NCI-H524 (cell line): ENCODE data around the gene RWDD3.

ENCODE experiments used
- DNase-seq, 2 experiments: peaks; one replicate each; lab custom pipeline; 2025; lab: John Stamatoyannopoulos, UW

The RWDD3 gene

DNA sequence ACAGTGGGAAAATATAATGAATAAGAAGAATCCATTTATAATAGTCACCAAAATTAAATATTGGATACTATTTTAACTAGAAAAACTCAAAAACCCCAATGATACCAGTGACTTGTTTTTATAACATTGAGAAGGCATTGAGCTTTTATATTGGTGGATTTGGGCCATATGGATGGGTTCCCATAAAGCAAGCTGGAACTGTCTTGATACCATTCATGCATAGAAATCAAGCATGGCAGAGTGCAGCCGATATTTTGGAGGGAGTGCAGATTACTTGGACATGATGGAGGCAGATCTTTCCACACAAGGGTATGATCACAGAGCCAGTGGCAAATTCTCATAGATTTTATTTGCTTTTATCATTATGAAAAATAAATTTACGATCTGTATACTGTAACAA, 3.8 kb upstream of the RWDD3 start:
- DNase-seq, result no peak

DNA sequence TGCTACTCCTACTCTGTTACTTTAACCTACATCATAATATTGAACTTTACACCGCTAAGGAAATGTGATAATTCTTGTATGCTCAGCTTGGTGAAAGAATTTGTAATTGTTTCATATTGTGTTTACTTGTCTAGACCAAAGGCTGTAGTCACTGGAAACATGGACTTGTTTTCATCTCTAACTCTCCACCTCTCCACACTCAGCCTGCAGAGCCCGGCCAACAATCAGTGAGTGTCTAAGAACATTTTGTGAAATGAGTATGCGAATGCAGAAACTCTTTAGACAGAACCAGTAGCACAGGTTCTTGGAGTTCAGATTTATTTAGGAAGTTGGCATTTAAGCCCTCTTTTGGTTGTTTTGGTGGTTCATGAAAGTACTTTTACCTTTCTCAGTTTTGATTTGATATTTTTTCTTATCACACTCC, 3.2 kb upstream of the RWDD3 start:
- no peak for DNase-seq

DNA sequence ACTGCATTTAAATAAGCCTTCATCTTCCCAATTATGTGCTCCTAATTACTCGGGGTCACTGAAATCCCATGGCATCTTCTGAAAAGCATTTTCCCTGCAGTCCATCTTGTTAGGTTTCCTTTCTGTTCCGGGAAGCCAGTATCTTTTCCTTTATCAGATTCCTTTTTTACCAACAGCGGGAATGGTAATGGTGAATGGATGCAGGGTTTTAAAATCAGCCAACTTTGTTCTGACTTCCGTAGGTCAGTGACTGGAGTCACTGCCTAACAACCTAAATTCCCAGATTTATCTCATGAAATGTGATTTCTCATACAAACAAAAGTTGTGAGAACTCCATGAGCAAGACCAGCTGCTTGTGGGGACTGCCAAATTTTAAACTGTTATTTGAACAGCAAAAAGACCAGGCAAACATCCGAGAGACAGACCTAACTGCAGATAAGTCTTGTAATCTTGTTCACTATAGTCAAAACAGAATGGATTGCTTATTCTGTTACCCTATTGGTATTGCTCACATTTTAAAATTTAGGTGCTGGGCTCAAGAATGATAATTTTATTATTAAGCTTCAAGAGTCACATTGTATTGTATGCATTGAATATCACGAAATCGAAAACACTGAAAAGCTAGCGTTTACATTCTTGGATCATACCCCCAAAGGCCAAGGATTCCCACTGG, 1.2 kb upstream of the RWDD3 start:
- no peak for DNase-seq

DNA sequence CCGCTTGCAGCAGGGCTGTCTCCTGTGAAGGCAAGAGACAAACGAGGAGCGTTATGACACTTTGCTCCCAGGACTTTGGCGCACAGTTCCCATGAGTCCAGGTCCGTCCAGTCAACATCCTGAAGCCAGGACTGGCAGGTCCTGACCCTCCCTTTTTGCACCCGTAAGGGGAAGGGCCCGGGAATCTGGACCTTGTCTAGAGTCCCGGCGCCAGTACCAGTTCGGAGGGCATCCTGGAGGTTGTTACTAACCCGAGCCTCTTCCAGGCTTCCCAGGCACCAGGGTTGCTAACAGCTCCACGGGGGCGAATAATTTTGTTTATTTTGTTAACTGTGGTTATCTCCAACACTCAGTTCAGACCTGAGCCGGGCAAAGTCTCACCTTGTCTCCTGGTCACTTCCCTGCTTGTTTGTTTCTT, 682 bp upstream of the RWDD3 start:
- peak in 1 of 2 experiments; percentile 3 for DNase-seq

DNA sequence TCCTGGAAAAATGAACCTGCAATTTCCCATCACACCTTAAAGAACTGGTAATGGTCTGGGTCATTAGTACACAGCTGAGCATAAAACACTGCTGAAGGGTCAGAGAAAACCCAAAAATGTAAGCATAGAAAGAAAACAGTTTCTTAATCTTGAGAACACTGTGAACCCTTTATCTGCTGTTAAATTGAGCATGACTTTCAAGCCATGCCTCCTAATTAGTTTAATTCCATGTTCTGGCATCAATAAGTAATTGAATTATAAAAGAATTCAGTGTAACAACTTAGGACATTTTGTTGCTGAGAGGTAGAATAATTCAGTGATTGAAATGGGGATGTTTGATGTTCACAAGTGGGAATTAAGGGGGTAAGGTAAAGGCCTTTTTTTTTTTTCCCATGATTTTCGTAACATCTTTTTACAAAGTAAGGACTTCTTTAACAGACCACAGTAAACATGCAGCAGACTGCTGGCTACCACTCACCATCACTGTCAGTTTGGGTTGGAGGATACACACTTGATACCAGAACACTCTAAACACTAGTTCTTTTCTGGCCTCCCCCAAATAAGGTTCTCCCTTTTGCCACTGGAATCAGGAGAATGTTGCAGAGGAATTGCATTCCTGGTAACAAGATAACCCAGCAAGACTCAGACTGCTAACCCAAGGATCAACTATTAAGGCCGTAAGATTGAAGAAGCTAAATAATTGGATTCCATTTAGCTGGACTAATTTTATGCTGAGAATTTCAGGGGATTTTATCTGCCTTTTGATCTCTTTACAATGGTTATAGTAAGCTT, 3.0 kb downstream of the RWDD3 start:
- no peak for DNase-seq

DNA sequence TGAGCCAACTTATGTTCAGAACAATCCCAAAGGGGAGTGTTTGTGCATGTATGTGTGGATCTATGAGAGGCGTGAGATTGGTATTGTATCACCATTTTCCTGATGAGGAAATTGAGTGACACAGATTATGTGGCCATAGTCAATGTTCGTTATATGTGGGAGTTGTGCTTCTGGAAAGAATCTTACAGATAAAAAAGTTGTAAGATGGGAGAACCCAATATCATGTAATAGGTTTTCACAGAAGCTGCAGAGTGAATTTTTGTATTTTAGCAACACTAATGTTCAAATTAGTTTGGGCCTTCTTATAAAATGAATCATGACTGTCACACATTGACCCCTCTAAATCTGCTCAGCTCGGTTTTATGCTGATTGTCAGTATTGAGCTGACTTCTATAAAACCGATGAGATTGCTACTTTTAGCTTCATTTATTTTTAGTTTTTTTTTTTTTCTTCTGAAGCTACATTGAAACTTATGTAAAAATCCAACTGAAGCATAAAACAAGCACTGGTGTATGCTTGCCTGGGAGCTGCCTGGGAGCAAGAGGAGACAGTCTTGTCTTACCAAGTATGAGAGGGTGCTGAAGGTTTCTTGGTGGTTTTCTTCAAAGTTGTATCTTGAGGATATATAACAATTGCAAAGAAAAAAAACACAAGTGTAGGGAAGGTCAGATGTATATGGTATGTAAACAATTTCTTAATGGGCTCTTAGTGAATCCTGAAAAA, 4.1 kb downstream of the RWDD3 start:
- no peak for DNase-seq

DNA sequence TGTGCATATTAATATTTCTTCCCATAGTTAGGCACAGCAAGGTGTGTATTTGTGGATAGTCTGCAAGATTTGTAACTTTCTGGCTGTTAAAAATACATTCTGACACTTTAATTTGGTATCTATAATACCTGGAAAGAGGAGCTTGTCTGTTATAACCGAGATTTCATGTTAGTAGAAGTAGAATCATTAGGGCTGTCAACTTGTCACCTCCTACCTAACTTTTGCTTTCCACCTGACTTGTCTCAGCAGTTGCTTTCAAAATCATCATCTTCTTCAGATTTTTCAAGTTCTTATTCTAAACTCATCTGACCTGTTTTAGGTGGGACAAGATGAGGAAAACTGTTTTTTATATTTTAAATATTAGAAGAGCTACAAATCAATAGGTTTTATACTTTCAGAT, 11.0 kb downstream of the RWDD3 start:
- no peak for DNase-seq

DNA sequence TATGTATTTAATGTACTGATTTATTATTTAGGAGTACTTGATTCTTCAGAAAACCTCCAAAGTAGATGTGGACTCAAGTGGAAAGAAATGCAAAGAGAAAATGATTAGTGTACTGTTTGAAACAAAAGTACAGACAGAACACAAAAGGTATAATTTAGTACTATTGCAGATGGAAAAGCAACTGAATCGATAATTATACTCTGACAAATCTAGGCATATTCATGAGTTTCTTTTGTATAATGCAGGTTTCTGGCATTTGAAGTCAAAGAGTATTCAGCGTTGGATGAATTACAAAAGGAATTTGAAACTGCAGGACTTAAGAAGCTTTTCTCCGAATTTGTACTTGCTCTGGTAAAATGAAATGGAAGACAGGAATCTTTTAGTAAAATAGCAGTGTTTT, 12.5 kb downstream of the RWDD3 start:
- DNase-seq, result no peak

DNA sequence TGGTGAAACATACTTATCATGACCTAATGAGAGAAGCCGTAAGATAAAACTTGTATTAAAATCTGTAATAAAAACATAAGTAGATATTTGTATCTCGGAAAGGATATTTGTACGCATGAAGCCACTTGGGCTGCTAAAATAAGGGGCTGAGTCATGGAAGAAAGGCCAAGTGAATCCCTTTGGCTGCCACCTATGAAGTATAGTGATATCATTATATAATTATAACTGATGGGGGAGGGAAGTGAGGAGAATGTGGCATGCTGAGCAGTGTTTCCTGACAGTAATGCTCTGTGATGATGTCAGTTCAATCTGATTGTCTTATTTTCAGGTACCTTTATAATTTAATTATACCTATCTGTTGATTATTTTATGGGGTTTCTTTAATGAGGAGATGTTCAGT, 13.6 kb downstream of the RWDD3 start:
- DNase-seq, result no peak

DNA sequence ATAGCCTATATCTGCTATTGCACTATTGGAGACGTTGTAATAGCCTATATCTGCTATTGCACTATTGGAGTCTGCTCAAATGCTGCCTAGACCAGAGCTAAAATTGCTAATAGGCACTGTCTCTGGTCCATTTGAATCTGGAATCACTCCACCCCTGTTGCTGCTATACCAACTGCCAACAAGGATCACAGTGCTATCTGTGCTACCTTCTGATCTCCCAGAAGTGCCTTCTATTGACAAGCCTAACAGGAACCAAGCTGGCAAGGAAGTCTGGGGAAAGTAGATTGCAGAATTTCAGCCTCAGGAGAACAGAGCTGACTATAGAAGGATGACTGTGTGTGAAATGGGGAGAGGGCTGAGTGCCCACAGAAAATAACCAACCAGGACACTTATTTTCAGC, 15.9 kb downstream of the RWDD3 start:
- no peak for DNase-seq

DNA sequence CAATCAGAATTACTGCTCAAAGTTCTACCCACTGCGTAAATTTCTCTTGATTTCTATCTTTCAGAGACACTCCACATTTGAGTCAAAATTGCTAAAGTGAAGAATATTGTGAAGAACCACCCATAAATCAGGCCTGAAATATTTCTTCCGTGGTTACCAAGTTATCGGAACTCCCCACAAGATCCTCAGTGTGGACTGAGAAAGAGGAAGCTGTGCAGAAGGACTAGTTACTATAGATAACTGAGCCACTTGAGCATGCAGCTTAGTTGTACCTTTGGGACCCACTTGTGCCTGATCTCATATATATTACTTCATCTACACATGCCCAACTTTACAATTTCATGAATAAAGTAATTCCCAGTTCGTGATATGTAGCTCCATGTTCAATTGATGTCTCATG, 18.4 kb downstream of the RWDD3 start:
- DNase-seq, result no peak

DNA sequence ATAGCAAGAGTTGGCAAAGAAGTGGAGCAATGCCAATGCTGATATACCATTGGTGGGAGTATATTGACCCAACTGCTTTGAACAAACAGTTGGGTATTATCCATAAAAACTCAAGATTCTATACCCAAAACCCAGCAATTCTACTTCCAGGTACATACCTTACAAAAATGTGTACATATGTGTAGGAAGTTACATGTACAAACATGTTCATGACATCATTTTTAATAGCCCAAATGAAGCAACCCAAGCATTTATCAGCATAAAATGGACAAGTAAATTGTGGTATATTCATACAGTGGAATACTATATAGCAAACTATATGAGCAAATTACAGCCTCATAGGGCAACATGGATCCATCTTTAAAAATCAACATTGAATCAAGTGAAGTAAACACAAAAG, 20.9 kb downstream of the RWDD3 start:
- no peak for DNase-seq

DNA sequence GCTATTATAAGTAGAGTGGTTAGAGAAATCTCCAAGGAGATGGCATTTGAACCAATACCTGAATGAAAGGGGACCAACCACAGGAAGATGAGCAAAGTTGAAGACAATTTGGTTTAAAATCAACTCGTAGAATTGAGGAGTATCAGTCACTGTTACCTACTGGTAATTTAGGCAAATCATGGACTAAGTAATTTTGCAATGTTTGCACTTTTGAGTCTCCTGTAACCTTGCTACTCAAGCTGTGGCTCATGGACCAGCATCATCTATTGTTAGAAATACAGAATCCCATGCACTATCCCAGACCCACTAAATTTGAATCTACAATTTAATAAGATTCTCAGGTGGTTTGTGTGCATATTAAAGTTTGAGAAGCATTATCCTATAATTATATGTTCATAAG, 21.8 kb downstream of the RWDD3 start:
- DNase-seq, result no peak

DNA sequence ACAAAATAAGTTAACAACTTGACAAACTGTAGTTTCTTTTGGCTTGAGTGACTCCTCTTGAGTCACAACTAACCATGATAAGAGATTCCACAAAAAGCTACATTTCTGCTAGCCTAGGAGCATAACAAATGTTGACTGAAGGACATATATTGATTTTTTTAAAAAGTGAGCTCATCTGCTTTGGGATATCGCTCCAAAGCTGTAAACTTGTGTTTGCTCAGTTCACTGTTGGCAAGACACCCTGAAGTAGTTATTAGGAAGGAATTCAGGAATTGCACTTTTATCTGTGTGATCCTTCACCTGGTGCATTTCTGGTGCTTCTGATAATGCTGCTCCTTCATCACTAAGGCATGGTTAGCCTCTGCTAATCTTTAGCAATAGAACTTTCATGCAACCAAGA, 23.7 kb downstream of the RWDD3 start:
- no peak for DNase-seq

DNA sequence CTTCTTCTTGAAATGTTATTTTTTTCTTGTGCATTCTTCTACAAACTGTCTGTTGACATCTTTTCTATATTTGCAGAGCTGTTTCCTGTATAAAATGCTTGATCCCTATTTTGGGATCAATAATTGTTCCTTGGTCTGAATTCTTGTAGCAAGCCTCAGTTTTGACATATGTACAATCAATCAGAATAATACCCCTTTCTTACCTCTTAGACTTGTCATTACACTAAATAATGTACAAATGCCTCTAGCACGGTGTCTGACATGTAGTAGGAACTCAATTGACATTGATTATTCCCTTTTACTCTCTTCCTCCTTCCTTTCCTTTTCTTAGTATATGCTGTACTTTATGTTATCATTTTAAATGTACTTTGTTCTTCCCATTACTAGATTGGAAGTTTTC, 25.2 kb downstream of the RWDD3 start:
- DNase-seq, result no peak

DNA sequence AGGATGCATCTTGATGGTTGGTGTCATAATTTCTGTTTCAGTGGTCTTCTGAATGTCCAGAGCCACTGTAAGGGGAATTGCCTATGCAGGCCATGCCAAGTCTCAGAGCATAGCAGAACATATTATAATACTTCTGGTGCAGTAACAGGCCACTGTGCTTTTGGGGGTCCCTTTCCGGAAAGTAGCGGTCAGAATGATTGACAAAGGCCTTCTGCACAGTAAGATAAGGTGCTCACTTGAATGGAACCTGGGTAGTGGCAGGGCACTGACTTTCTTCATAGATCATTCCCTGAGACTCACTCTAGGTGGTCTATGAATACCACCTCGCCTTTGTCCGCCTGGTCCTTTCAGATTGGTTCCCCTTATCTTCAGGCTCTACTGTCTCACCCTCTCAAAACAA, 28.9 kb downstream of the RWDD3 start:
- DNase-seq, result no peak

DNA sequence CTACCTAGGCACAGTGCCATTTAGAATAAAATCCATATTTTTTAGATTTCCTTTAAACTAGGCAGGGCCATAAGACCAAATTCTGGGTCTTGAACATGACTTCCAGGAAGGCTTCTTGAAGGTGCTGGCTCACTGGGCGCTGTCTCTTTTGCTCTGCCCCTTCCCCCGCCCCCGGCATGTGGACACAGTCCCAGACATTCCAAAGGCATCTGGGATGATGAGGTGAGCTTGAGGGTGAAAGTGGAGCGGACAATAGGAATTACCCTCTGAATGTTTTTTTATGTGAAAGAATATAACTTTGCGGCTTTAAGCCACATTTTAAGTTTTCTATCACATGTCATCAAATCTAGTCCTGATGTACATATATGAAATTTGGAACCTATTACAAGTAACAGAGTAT, 29.4 kb downstream of the RWDD3 start:
- no peak for DNase-seq

DNA sequence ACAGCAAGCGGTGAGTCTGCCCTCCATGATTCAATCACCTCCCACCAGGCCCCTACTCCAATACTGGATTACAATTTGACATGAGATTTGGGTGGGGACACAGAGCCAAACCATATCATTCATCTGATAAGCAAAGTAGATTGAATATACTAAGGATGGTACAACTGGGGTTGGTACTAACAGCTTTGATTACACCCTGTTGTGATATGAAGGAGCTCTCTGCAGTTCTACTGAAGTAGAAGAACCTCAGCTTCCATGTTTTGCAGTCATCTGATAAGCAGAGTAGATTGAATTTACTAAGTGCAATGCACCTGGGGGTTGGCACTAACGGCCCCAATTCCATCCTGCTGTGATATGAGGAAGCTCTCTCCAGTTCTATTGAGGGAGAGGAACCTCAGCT, 31.1 kb downstream of the RWDD3 start:
- no peak for DNase-seq

DNA sequence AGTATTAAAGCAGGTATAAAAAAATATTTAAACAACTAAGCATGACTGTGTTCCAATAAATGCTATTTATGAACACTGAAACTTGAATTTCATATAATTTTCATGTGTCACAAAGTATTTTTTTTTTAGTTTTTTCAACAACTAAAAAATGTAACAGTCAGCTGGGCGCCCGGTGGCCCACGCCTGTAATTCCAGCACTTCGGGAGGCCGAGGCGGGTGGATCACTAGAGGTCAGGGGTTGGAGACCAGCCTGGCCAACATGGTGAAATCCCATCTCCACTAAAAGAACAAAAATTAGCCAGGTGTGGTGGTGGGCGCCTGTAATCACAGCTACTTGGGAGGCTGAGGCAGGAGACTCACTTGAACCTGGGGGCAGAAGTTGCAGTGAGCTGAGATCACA, 42.4 kb downstream of the RWDD3 start:
- no peak for DNase-seq

DNA sequence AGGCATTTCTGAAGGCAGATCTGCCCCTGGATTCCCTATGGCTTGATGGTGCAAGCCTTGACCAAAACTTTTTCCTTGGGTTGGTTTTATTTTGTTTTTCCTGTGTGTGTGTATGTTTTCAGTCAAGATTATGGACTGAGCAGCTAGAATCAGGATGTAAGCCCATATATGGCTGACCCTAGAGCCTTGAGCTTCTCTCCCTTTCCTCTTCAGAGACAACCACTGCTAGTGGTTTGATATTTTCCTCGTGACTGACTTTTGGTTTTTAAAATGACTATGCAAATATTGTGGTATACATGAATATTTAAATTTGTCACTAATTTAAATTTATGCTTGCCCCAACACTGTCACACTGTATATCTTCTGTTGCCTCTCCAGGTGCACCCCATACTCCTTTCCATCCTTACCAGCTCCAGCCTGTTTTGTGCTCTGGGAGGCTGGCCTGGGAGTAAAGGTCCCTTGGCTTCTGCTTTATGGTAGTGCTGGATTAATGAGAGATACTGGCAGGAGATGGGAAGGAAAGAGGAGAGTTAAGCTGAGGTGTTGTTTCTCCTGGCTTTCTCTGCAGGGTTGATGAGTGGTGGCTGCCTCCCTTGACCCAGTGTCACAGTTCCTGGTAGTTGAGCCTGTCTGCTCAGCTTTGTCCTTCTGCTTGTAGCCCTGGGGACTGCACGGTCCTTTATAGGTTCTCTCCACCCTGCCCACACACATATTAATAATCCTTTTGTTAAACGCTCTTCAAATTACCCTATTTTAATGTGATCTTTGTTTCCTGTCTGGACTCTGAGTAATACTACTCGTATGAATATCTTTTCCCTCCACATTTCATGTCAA, 44.4 kb downstream of the RWDD3 start:
- DNase-seq, result no peak

DNA sequence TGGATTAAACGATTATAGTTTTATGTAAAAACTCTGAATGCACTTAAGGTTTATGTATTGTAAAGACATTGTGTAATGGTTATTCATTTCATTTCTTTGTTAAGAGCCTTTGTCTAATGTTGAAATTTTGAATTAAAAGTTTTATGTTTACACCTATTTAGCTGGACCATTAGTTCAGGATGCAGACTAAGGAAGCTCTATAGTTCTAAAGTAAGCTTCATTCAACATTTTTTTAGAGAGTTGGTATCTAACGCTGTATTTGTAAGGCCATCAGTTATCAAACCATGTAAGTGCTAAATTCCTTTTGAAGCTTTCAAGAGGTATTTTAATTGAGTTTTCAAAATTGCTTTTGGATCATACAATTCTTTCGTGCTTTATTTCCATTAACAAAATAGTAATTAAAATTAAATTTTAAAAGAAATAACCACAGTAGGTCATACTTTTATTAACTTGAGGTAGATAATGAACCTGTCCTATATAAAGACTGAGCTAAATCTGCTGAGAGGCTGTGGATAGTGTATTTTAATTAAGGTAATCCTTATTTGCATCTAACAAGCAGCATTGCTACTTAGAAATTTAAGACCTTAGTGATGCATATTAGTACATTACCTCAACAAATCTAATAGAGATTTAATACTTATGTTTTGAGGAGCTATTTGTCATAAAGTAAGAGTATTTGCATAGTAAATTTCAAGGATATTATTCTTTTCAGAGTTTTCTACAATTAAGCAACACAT, 47.9 kb downstream of the RWDD3 start:
- DNase-seq, result no peak

DNA sequence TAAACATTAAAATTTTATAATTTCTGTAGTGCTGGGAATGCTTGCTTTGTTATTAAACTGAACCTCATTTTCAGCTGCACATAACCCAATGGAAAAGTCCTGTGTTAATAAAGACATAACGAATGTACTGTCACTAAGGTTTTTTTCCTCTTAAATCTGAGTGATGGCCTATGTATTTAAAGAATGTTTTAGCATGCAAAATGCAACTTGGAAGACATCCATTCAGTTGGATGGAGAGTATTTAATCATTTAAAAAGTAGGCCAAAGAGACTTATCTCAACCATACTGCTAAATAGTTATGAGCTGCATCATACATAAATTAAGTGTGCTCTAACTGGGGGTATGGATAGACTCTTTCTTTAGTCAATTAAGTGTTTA, 48.5 kb downstream of the RWDD3 start:
- DNase-seq, result no peak
